T-helper 9 cell (primary cell): ENCODE measurements around the gene KLC3.

Source experiments
- DNase-seq: peaks from one replicate; pipeline ENCODE4 v3.0.0-alpha.2; 2020

KLC3 gene

DNA sequence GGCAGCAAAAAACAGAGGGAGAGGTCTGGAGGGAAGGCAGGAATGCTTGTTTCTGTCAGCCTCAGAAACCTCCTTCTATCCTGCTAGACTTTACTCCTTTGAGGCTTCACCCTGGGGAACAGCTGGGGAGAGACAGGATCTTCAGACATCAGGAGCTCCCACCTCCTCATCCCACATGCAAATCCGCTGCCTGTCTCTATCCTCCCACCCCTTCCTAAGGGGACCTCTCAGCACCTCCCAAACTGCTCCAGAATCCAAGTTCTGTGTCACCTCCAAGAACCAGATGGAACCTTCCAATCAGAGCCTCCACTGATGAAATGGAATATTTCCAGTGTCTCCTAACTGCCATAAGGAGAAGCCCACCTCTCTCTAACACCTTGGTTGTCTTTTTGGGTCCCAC, 39.6 kb downstream of the KLC3 start:
- DNase-seq = no peak

DNA sequence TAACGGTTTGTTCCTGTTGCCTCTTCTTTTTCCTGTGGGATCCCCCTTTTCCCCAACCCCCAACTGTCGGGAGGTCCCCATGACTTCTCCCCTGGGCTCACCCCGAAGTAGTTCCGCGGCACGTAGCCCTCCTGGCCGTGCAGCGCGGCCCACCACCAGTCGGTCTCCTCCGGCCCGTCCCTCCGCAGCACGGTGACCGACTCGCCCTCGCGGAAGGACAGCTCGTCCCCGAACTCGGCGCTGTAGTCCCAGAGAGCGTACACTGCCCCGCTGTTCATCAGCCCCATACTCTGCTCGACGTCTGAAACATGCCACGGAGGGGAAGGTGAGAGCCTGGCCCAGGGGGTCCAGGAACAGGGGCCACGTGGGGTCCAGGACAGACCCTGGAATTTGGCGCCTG, 41.9 kb downstream of the KLC3 start:
- no peak for DNase-seq

DNA sequence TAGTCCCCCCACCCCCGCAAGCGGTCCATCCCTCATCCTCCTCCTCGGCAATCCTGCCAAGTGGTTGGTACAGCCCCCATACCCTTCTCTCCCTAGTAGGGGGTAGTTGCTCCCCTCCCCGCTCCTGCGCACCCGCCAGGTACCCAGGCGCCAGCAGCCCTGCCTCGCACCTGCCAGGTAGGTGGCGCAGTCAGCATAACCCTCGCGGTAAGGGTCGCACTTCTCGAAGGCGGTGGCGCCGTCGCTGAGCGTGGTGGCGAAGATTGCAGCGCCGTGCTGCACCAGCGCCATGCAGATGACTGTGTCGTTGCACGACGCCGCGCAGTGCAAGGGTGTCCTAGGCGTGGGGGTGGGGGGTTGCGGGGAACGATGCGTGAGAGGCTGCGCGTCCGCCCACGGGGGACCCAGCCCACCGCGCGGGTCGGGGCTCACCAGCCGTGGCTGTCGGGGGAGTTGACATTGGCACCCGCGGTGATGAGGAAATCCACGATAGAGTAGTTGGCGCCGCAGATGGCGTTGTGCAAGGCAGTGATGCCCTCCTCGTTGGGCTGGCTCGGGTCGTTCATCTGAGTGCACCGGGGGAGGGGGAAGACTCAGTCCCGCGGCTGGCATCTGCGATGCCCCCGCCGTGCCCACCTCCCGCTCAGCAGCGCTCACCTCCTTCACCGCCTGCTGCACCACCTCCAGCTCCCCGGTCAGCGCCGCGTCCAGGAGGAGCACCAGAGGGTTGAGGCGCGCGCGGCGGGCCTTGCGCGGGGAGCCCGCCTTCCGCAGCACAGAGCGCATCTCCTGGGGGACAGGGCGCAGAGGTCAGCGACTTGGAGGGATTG, 45.1 kb downstream of the KLC3 start:
- DNase-seq = no peak

DNA sequence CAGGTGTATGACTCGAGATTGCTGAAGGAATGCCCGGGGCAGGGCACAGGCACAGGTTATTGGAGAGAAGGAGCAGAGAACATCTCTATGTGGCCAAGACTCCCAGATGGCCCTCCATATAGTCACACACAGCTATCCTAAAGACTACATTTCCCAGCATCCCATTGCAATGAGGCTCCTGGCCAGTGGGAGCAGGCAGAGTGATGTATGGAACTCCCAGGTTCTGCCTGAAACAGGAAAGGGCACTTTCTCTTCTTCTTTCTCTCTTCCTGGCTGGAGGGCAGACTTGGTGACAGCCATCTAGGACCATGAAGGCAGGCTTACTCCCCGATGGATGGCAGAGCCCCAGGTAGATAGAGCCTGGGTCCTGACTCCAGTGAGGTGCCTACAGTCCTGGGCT, 50.8 kb downstream of the KLC3 start:
- no peak for DNase-seq

DNA sequence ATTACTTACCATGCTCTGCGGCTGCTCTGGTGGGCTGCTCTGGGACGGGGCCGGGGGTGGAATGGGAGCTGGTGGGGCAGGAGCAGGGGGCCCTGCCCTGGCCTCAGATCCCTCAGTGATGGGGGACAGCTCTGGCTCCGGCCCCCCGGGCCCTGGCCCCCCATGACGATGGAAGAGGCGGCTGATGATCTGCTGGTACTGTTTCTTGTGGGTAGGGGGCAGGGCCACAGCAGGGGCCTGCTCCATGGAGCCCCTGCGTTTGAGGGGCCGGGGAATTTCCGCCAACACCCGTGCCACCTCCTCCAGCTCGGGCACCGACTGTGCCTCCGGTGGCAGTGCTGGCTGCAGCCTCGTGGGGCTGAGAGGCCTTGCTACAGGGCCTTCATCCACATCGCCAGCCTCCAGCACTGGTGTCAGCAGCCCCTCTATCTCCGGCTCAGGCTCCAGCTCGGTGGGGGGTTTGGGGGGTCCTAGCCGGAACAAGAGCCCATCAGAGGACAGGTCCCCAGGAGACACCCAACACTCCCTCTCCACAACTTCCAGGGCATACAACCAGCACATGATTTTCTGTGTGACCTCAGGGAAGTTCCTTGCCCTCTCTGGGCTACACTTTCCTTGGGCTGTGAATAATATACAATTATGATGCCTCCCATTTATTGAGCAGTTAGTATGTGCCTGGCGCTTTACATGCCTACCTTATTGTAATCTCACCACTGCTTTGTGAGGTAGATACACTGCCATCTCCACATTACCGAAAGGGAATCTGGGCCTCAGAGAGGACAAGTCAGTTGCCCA, 51.5 kb downstream of the KLC3 start:
- no peak for DNase-seq

DNA sequence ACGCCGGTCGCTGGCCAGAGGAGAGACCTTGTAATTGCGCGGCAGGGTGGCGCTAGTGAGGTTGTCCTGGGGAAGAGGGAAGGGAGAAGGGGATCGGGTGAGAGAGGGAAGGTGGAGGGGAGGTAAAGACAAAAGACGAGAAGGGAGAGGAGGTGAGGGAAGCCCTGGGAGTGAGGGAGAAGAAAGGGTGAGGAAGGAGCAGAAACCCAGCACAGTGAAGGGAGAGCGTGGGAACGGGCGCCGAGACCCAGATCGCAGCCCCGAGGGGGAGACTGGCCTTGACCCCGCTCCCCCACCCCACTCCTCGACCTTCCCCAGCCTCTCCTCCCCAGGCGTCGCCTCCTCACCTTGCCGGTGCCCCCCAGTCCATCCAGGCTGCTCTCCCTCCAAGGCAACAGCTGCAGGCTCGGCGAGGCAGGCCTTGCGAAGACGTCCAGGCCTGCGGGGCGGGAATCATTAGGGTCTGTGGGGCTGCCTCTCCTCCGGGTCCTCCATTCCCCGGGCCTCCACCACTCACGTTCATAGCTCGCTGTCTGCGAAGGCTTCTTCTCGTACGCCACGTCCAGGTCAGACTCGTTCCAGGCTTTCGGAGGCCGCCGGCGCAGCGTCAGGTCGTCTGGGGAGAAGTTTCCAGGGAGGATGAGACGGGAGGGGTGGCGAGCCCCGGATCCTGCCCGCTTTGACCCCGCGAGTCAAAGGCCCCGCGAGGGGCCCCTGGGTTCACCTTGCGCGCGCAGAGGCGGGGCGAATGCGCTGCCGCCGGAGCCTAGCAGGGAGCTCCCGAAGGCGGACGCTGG, 55.5 kb downstream of the KLC3 start:
- no peak for DNase-seq

DNA sequence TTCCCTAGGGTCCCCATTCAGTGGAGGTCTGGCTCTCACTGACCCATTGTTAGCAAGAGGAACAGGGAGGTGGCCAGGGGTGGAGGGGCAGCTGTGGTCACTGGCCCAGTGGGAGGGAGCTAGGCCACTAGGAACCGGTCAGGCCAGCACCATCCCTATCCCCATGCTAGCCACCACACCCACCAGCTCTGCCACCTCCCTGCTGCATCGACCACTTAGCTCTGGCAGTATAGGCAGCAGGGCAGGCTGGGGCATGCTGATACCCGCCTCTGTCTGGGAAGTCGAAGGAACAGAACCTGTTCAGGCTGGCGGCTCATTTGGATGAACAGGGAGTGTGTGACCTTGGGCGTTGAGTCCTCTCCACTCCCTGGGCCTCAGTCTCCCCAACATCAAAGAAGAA, 59.6 kb downstream of the KLC3 start:
- DNase-seq = no peak
